DOHH2 (cell line): Measurements from ENCODE around the gene THSD7A.

Experiments used
- H3F3A ChIP-seq: fragments of 200-600 bp; sonication (generic), shearing (Covaris generic); 2 replicates; pipeline ENCODE4 v1.6.0; 2016; ENCODE audit warnings: antibody characterized with exemption, mild to moderate bottlenecking; ENCODE audit not compliant: control insufficient read depth, insufficient read depth
- H3K27ac ChIP-seq: fragments of 200-600 bp; sonication (generic); 2 replicates; pipeline ENCODE4 v1.5.1; 2014; ENCODE audit warnings: low read depth, mild to moderate bottlenecking, low read length, moderate library complexity
- H3K27me3 ChIP-seq: fragments of 200-600 bp; sonication (generic); 2 replicates; pipeline ENCODE4 v1.6.1; 2014; ENCODE audit warnings: mild to moderate bottlenecking, low read length, mixed read lengths; ENCODE audit not compliant: control insufficient read depth
- H3K36me3 ChIP-seq: fragments of 200-600 bp; sonication (generic); 2 replicates; pipeline ENCODE4 v1.6.1; 2014; ENCODE audit warnings: mild to moderate bottlenecking, low read length, moderate library complexity, mixed read lengths; ENCODE audit not compliant: control insufficient read depth
- H3K4me1 ChIP-seq: fragments of 200-600 bp; sonication (generic); 2 replicates; pipeline ENCODE4 v1.6.1; 2014; ENCODE audit warnings: mild to moderate bottlenecking, low read length, mixed read lengths; ENCODE audit not compliant: control insufficient read depth
- H3K4me2 ChIP-seq: fragments of 200-600 bp; sonication (generic); 2 replicates; pipeline ENCODE4 v1.6.0; 2014; ENCODE audit warnings: mild to moderate bottlenecking, low read length, moderate library complexity
- H3K4me3 ChIP-seq: fragments of 200-600 bp; sonication (generic); 2 replicates; pipeline ENCODE4 v1.5.1; 2014; ENCODE audit warnings: mild to moderate bottlenecking, low read length, mixed read lengths
- H3K79me2 ChIP-seq: fragments of 200-600 bp; sonication (generic); 2 replicates; pipeline ENCODE4 v1.6.1; 2014; ENCODE audit warnings: mild to moderate bottlenecking, low read length, mixed read lengths; ENCODE audit not compliant: control insufficient read depth
- H3K9me2 ChIP-seq: fragments of 200-600 bp; sonication (generic); replicated peaks from 2 replicates; pipeline ENCODE4 v1.6.1; 2014; ENCODE audit warnings: mild to moderate bottlenecking, low read length, mixed read lengths; ENCODE audit not compliant: control insufficient read depth
- H3K9me3 ChIP-seq: fragments of 200-600 bp; sonication (generic); 2 replicates; pipeline ENCODE4 v1.6.1; 2014; ENCODE audit warnings: antibody characterized with exemption, low read length, mixed read lengths; ENCODE audit not compliant: control insufficient read depth, insufficient read depth
- H4K20me1 ChIP-seq: fragments of 200-600 bp; sonication (generic); 2 replicates; pipeline ENCODE4 v1.6.0; 2014; ENCODE audit warnings: low read depth, mild to moderate bottlenecking, antibody characterized with exemption, low read length, moderate library complexity; ENCODE audit not compliant: control insufficient read depth, insufficient read depth
- CTCF ChIP-seq: fragments of 200-600 bp; sonication (generic); IDR thresholded peaks from one replicate; pipeline ENCODE4 v1.5.1; 2014; ENCODE audit warnings: antibody characterized with exemption, mild to moderate bottlenecking, low read depth, low read length; ENCODE audit not compliant: poor library complexity, severe bottlenecking
- EZH2phosphoT487 ChIP-seq: fragments of 200-600 bp; sonication (generic); IDR thresholded peaks from 2 replicates; pipeline ENCODE4 v1.6.1; 2017; ENCODE audit warnings: borderline replicate concordance, mild to moderate bottlenecking, antibody characterized with exemption, low read length, moderate library complexity, mixed read lengths

THSD7A gene

GRCh38 chr7:11415101-11415500 lies 416.9 kb downstream of the THSD7A start:
- Histone ChIP-seq H3K4me3 (no peak overlapping the region), H3K27ac (no peak overlapping the region), H3K9me2 (no peaks in the 10 kb centered on the region), H3K36me3 (no peaks in the 10 kb centered on the region), H3K4me1 (no peaks in the 10 kb centered on the region), H3K27me3 (no peaks in the 10 kb centered on the region), H3K79me2 (no peaks in the 10 kb centered on the region), H3K9me3 (peaks cover 1% of the 10 kb centered on the region), H3K4me2 (no peak overlapping the region), H4K20me1 (no peaks in the 10 kb centered on the region), H3F3A (no peaks in the 10 kb centered on the region)
- TF ChIP-seq CTCF (no peak), EZH2phosphoT487 (no peak)

- Histone ChIP-seq H3K36me3 (no peaks in the 10 kb centered on the region), H3K4me1 (no peaks in the 10 kb centered on the region), H3K4me3 (no peak overlapping the region), H4K20me1 (no peaks in the 10 kb centered on the region), H3K27ac (no peak overlapping the region), H3K27me3 (no peaks in the 10 kb centered on the region), H3K9me3 (no peaks in the 10 kb centered on the region), H3K9me2 (no peaks in the 10 kb centered on the region), H3K4me2 (no peak overlapping the region), H3F3A (no peaks in the 10 kb centered on the region), H3K79me2 (no peaks in the 10 kb centered on the region)
- TF ChIP-seq EZH2phosphoT487 (no peak), CTCF (no peak)
These were observed 418.1 kb downstream of the THSD7A start for GRCh38 chr7:11413901-11414300.

- H3K9me2 ChIP-seq: no peaks in the 10 kb centered on the region
- H3K27me3 ChIP-seq: no peaks in the 10 kb centered on the region
- no peaks in the 10 kb centered on the region for H3K36me3 ChIP-seq
- H3F3A ChIP-seq: no peaks in the 10 kb centered on the region
- TF ChIP-seq EZH2phosphoT487 (no peak), CTCF (no peak)
- H3K4me1 ChIP-seq: no peaks in the 10 kb centered on the region
- no peak overlapping the region for H3K4me3 ChIP-seq
- no peaks in the 10 kb centered on the region for H3K9me3 ChIP-seq
- H4K20me1 ChIP-seq: no peaks in the 10 kb centered on the region
- H3K27ac ChIP-seq: no peak overlapping the region
- H3K4me2 ChIP-seq: no peak overlapping the region
- H3K79me2 ChIP-seq: no peaks in the 10 kb centered on the region
These were observed 420.0 kb downstream of the THSD7A start for GRCh38 chr7:11412036-11412435.
